ENCODE measurements around the gene CDH5. TPM values are rescaled to one million over a fixed set of nuclear protein-coding genes. Genes with fewer than 3 reads are reported as not detected.
"Not testable (repeated sequence)": the region's sequence is repeated elsewhere in the genome, so short reads cannot be mapped to it uniquely, and the experiment has no call there.

Gene CDH5
- total RNA-seq, 4 donors from 2014 or later, result 10.2 to 28.3 (median 14.0) TPM

GRCh38 chr16:66325717-66326376, 40.6 kb upstream of the CDH5 start:
- WGBS, 2 donors, result 82% methylated on average over 8 of the region's 8 CpGs
- intact Hi-C loops (cut with DNase I; ENCODE audit: low total_unique reads), result no loop called here
- DNase-seq (ENCODE audit: low spot score in 2 of 2), result no peak
- no peak overlapping the region for H3K4me3 ChIP-seq (ENCODE audit: low read depth, poor library complexity, severe bottlenecking)
- TF ChIP-seq CTCF (IDR thresholded peaks at IDR 0.05), result no peak
- no peak for TF ChIP-seq POLR2A (IDR thresholded peaks at IDR 0.05)

GRCh38 chr16:66326991-66327513, 39.4 kb upstream of the CDH5 start:
- no peak overlapping the region for H3K4me3 ChIP-seq (ENCODE audit: low read depth, poor library complexity, severe bottlenecking)
- TF ChIP-seq POLR2A (IDR thresholded peaks at IDR 0.05), result no peak
- no peak for TF ChIP-seq CTCF (IDR thresholded peaks at IDR 0.05)
- WGBS, 2 donors, result 64 to 66% methylated on average over 16 to 17 of the region's 17 CpGs
- DNase-seq (ENCODE audit: low spot score in 2 of 2), result no peak
- intact Hi-C loops (cut with DNase I; ENCODE audit: low total_unique reads), result no loop called here

- 90 to 92% methylated on average over 11 of the region's 11 CpGs for WGBS, 2 donors
- intact Hi-C loops (cut with DNase I; ENCODE audit: low total_unique reads), result no loop called here
- DNase-seq (ENCODE audit: low spot score in 2 of 2), result no peak
- TF ChIP-seq CTCF (IDR thresholded peaks at IDR 0.05) (no peak), POLR2A (IDR thresholded peaks at IDR 0.05) (no peak)
- no peak overlapping the region for H3K4me3 ChIP-seq (ENCODE audit: low read depth, poor library complexity, severe bottlenecking)
Measured at GRCh38 chr16:66328282-66328681, 38.2 kb upstream of the CDH5 start.

- intact Hi-C loops (cut with DNase I; ENCODE audit: low total_unique reads); DNase-seq (ENCODE audit: low spot score in 2 of 2): not testable (repeated sequence)
- WGBS, 2 donors, result 74 to 88% methylated on average over 2 of the region's 2 CpGs
Measured at GRCh38 chr16:66331464-66331863, 35.0 kb upstream of the CDH5 start.

GRCh38 chr16:66332634-66333610, 33.6 kb upstream of the CDH5 start:
- no peak overlapping the region for H3K4me3 ChIP-seq (ENCODE audit: low read depth, poor library complexity, severe bottlenecking)
- TF ChIP-seq CTCF (IDR thresholded peaks at IDR 0.05), result no peak
- no peak for TF ChIP-seq POLR2A (IDR thresholded peaks at IDR 0.05)
- intact Hi-C loops (cut with DNase I; ENCODE audit: low total_unique reads), result no loop called here
- 82 to 90% methylated on average over 15 of the region's 15 CpGs for WGBS, 2 donors
- no peak for DNase-seq (ENCODE audit: low spot score in 2 of 2)

More at GRCh38 chr16:66331464-66331863, 35.0 kb upstream of the CDH5 start:
- H3K4me3 ChIP-seq (ENCODE audit: low read depth, poor library complexity, severe bottlenecking), result not testable (repeated sequence)
